RWPE2 (cell line): ENCODE results near the gene ZNF423.

Experiments used
- ATAC-seq: fragments of 200-7000 bp; cut with Tn5 transposase; 3 replicates; pipeline ENCODE4 v1.9.1; 2021; ENCODE audit warnings: low read depth
- DNase-seq: peaks from one replicate; pipeline ENCODE4 v3.0.0-alpha.2; 2020; ENCODE audit warnings: low spot score
- H3K27ac ChIP-seq: fragments of 450-650 bp; 2 replicates; pipeline ENCODE4 v1.5.1; 2017; ENCODE audit warnings: mild to moderate bottlenecking; ENCODE audit not compliant: poor library complexity, severe bottlenecking
- H3K27me3 ChIP-seq: fragments of 250-450 bp; sonication (Bioruptor Pico); 2 replicates; pipeline ENCODE4 v1.5.1; 2021; ENCODE audit warnings: mild to moderate bottlenecking, moderate library complexity; ENCODE audit not compliant: insufficient read depth, poor library complexity, severe bottlenecking
- H3K36me3 ChIP-seq: fragments of 250-450 bp; sonication (Bioruptor Pico); 2 replicates; pipeline ENCODE4 v1.5.1; 2020; ENCODE audit warnings: low read depth, mild to moderate bottlenecking, moderate library complexity
- H3K4me1 ChIP-seq: fragments of 250-450 bp; sonication (Bioruptor Pico); 2 replicates; pipeline ENCODE4 v1.5.1; 2021; ENCODE audit warnings: mild to moderate bottlenecking, moderate library complexity; ENCODE audit not compliant: insufficient read depth, poor library complexity, severe bottlenecking
- H3K4me3 ChIP-seq: fragments of 250-450 bp; sonication (Bioruptor Pico); 2 replicates; pipeline ENCODE4 v1.5.1; 2021; ENCODE audit warnings: mild to moderate bottlenecking, moderate library complexity; ENCODE audit not compliant: severe bottlenecking
- H3K9me3 ChIP-seq: fragments of 250-450 bp; sonication (Bioruptor Pico); 2 replicates; pipeline ENCODE4 v1.5.1; 2021; ENCODE audit warnings: mild to moderate bottlenecking, moderate library complexity; ENCODE audit not compliant: severe bottlenecking
- CTCF ChIP-seq: fragments of 450-650 bp; IDR thresholded peaks from one replicate; pipeline ENCODE4 v1.5.1; 2017; ENCODE audit warnings: mild to moderate bottlenecking, moderate library complexity; ENCODE audit not compliant: poor library complexity, severe bottlenecking

Gene ZNF423

GRCh38 chr16:49516382-49517036 is 339.4 kb downstream of the ZNF423 start:
- Histone ChIP-seq H3K36me3 (no peaks in the 10 kb centered on the region), H3K27ac (no peak overlapping the region), H3K4me3 (no peak overlapping the region), H3K9me3 (no peaks in the 10 kb centered on the region), H3K4me1 (no peaks in the 10 kb centered on the region), H3K27me3 (peaks cover 5% of the 10 kb centered on the region)
- TF ChIP-seq CTCF: no peak
- DNase-seq (no peak), ATAC-seq (no peak)

- H3K4me1 ChIP-seq: no peaks in the 10 kb centered on the region
- TF ChIP-seq CTCF: no peak
These were observed 340.1 kb downstream of the ZNF423 start for GRCh38 chr16:49515861-49516260.

GRCh38 chr16:49515016-49515565 is 340.8 kb downstream of the ZNF423 start:
- DNase-seq (no peak), ATAC-seq (no peak)
- Histone ChIP-seq H3K27ac (no peak overlapping the region), H3K36me3 (no peaks in the 10 kb centered on the region), H3K4me3 (no peak overlapping the region), H3K27me3 (peaks cover 5% of the 10 kb centered on the region), H3K9me3 (no peaks in the 10 kb centered on the region), H3K4me1 (no peaks in the 10 kb centered on the region)
- TF ChIP-seq CTCF: no peak

More at GRCh38 chr16:49515861-49516260, 340.1 kb downstream of the ZNF423 start:
- H3K27ac ChIP-seq: no peak overlapping the region
- H3K4me3 ChIP-seq: no peak overlapping the region
- H3K36me3 ChIP-seq: no peaks in the 10 kb centered on the region
- H3K9me3 ChIP-seq: no peaks in the 10 kb centered on the region
- peaks cover 5% of the 10 kb centered on the region for H3K27me3 ChIP-seq
- no peak for ATAC-seq
- DNase-seq: no peak

- DNase-seq (no peak), ATAC-seq (no peak)
- H3K4me1 ChIP-seq: no peaks in the 10 kb centered on the region
- H3K9me3 ChIP-seq: no peaks in the 10 kb centered on the region
- H3K27ac ChIP-seq: no peak overlapping the region
- H3K4me3 ChIP-seq: no peak overlapping the region
- no peaks in the 10 kb centered on the region for H3K36me3 ChIP-seq
- TF ChIP-seq CTCF: no peak
- H3K27me3 ChIP-seq: peaks cover 5% of the 10 kb centered on the region
These were observed 341.6 kb downstream of the ZNF423 start for GRCh38 chr16:49514073-49514980.
